Heart left ventricle (tissue), 16 donors: Measurements from ENCODE around the gene TOMM6. TPM values are rescaled to one million over a fixed set of nuclear protein-coding genes. Genes with fewer than 3 reads are reported as not detected.
"Not testable (repeated sequence)": the region's sequence is repeated elsewhere in the genome, so short reads cannot be mapped to it uniquely, and the experiment has no call there.

Experiments used
- ATAC-seq, 4 donors: fragments of 200-7000 bp; cut with Tn5 transposase; one replicate each; pipeline ENCODE4 v1.9.1; 2020 to 2022; ENCODE audit warnings: moderate library complexity in 4 of 4, mild to moderate bottlenecking in 3 of 4, moderate number of reproducible peaks in 1 of 4
- DNase-seq, 5 donors: peaks; one replicate each; pipeline ENCODE4 v3.0.0-alpha.2; 2020
- H3K27ac ChIP-seq, 12 donors: fragments of 200-600 bp; sonication (generic) in 4 of 12; one replicate each; pipeline versions ENCODE4 v1.5.0 to v1.8.0; 2016 to 2022; ENCODE audit warnings: mild to moderate bottlenecking in 2 of 12
- H3K27me3 ChIP-seq, 9 donors: fragments of 200-600 bp; sonication (generic) in 2 of 9; one replicate each; pipeline versions ENCODE4 v1.5.1 to v1.8.0; 2016 to 2022; ENCODE audit warnings: mild to moderate bottlenecking in 3 of 9
- H3K36me3 ChIP-seq, 9 donors: fragments of 200-600 bp; sonication (generic) in 2 of 9; one replicate each; pipeline versions ENCODE4 v1.5.0 to v1.8.0; 2018 to 2022; ENCODE audit warnings: mild to moderate bottlenecking in 2 of 9
- H3K4me1 ChIP-seq, 12 donors: fragments of 200-600 bp; sonication (generic) in 4 of 12; one replicate each; pipeline versions ENCODE4 v1.5.0 to v1.8.0; 2016 to 2022; ENCODE audit warnings: mild to moderate bottlenecking in 3 of 12
- H3K4me3 ChIP-seq, 12 donors: fragments of 200-600 bp; sonication (generic) in 4 of 12; one replicate each; pipeline versions ENCODE4 v1.5.0 to v1.8.0; 2017 to 2022; ENCODE audit warnings: mild to moderate bottlenecking in 9 of 12, moderate library complexity in 4 of 12
- H3K9me3 ChIP-seq, 12 donors: fragments of 200-600 bp; sonication (generic) in 4 of 12; one replicate each; pipeline versions ENCODE4 v1.5.0 to v1.8.0; 2016 to 2022; ENCODE audit warnings: mild to moderate bottlenecking in 1 of 12
- CTCF ChIP-seq, 12 donors: fragments of 200-600 bp; sonication (generic) in 4 of 12; IDR thresholded peaks; one replicate each; pipeline versions ENCODE4 v1.5.0 to v1.8.0; 2018 to 2022; ENCODE audit warnings: antibody characterized with exemption in 12 of 12, mild to moderate bottlenecking in 5 of 12
- POLR2A ChIP-seq, 2 donors: fragments of 450-650 bp; IDR thresholded peaks; one replicate each; pipeline ENCODE4 v1.6.1; 2017; ENCODE audit warnings: antibody characterized with exemption in 2 of 2, mild to moderate bottlenecking in 2 of 2, moderate library complexity in 2 of 2
- WGBS, 4 donors: extraction: QIAGEN DNeasy Blood & Tissue Kit in 2 of 4; methylation state at CpG; one replicate each; pipeline versions ENCODE4 v1.1.5 to v1.1.7; 2013 to 2018; 5-methylcytosine and 5-hydroxymethylcytosine counted together
- intact Hi-C, 10 donors: fragments of 100-400 bp; cut with DNase I; formaldehyde crosslinking; loops; one replicate each; pipeline versions ENCODE4 v1.11.1 to v1.14.2; 2022
- polyA plus RNA-seq, 2 donors: library from polyadenylated mRNA; stranded (reverse); fragments of 200-250 nt; gene quantifications; one replicate each; pipeline ENCODE4 v1.2.3, GENCODE V29; 2013
- total RNA-seq, 9 donors: library from RNA; depleted of rRNA in 2 of 9; stranded (reverse); fragments of >200 nt in 2 of 9; fragmentation: NEBNext Ultra II Directional in 3 of 9; extraction: Animal tissue kit (Norgen Biotek cat#: 25700) in 3 of 9; gene quantifications; one replicate each; pipeline versions ENCODE4 v1.1.0 to v1.2.4, GENCODE V29; 2016 to 2023
- donor health status: ischemic (EF 13 %, LVEDD 7.1; RV severe dilation, severe dysfunction).
- donor health status: healthy with polysubstance abuse.
- donor health status: DM: no; HTN: yes; CAD: no.
- donor health status: DM: no; HTN: no; CAD: no.
- donor health status: ischemic (EF 25% LVEDD 6.9; RV normal size, moderate dysfunction).
- donor health status: ischemic (EF 25% LVEDD 5.7; RV mildly dilated, moderate dysfunction).
- donor health status: healthy.
- donor health status: DM: yes; HTN: yes; CAD: no.
- donor health status: ischemic (EF 35%, LVEDD 5.7; RV mildly dilated, moderate dysfunction).
- donor health status: nonischemic (EF 11% LVEDD 7.7; RV severe dilation, severe dysfunction).
- donor health status: DM: yes; HTN: yes; CAD: no.
- donor health status: PGD.
- donor health status: ischemic (EF 29% LVEDD 5.4; RV normal size, mild dysfunction).
- donor health status: nonischemic (EF 23%, LVEDD 6.1; RV moderate dilation, normal function).

Gene TOMM6
- total and polyA plus RNA-seq, 11 donors, result 158 to 277 (median 182) TPM

GRCh38 chr6:41811095-41811494 lies 23.6 kb downstream of the TOMM6 start:
- DNase-seq (no peak), ATAC-seq (no peak)
- no peaks in the 10 kb centered on the region for H3K27me3 ChIP-seq
- no peak overlapping the region for H3K4me3 ChIP-seq
- peaks cover 0 to 7% (median 4%) of the 10 kb centered on the region in 9 donors for H3K36me3 ChIP-seq
- TF ChIP-seq POLR2A (IDR thresholded peaks at IDR 0.05) (no peak), CTCF (IDR thresholded peaks at IDR 0.05) (no peak)
- H3K27ac ChIP-seq, result no peak overlapping the region
- H3K4me1 ChIP-seq, result peaks cover 0 to 13% (median 0%) of the 10 kb centered on the region in 12 donors
- intact Hi-C loops, result no loop called here
- H3K9me3 ChIP-seq, result no peaks in the 10 kb centered on the region
- WGBS, 4 donors, result 95 to 100% (median 97%) methylated on average over 3 of the region's 3 CpGs

- H3K27me3 ChIP-seq, DNase-seq, H3K9me3 ChIP-seq, H3K36me3 ChIP-seq, H3K4me3 ChIP-seq, H3K27ac ChIP-seq, intact Hi-C loops, ATAC-seq: not testable (repeated sequence)
- 96 to 98% (median 97%) methylated on average over 13 of the region's 13 CpGs for WGBS, 4 donors
- peaks cover 0 to 13% (median 0%) of the 10 kb centered on the region in 12 donors for H3K4me1 ChIP-seq
Observed at GRCh38 chr6:41811946-41812345, 24.5 kb downstream of the TOMM6 start.

- no peak for ATAC-seq
- intact Hi-C loops, result no loop called here
- Histone ChIP-seq H3K4me1 (peaks cover 0 to 13% (median 0%) of the 10 kb centered on the region in 12 donors), H3K4me3 (no peak overlapping the region), H3K36me3 (no peaks in the 10 kb centered on the region), H3K27me3 (no peaks in the 10 kb centered on the region), H3K27ac (peak overlapping the region in 4 of 12 donors; percentile 7 to 49 (median 22)), H3K9me3 (no peaks in the 10 kb centered on the region)
- 92 to 94% (median 92%) methylated on average over 2 of the region's 2 CpGs for WGBS, 4 donors
- no peak for DNase-seq
- TF ChIP-seq CTCF (IDR thresholded peaks at IDR 0.05) (no peak), POLR2A (IDR thresholded peaks at IDR 0.05) (no peak)
Observed at GRCh38 chr6:41813469-41813868, 26.0 kb downstream of the TOMM6 start.

- H3K27ac ChIP-seq, result peak overlapping the region in 3 of 12 donors; percentile 8 to 49 (median 37)
Observed at GRCh38 chr6:41813956-41814355, 26.5 kb downstream of the TOMM6 start.

More at GRCh38 chr6:41813956-41814355, 26.5 kb downstream of the TOMM6 start:
- ATAC-seq (peak; percentile 33 to 75 (median 52)), DNase-seq (no peak)
- Histone ChIP-seq H3K27me3 (no peaks in the 10 kb centered on the region), H3K9me3 (no peaks in the 10 kb centered on the region), H3K4me3 (no peak overlapping the region), H3K4me1 (peaks cover 0 to 13% (median 0%) of the 10 kb centered on the region in 12 donors), H3K36me3 (no peaks in the 10 kb centered on the region)
- 54 to 69% (median 57%) methylated on average over 2 of the region's 2 CpGs for WGBS, 4 donors
- no peak for TF ChIP-seq POLR2A (IDR thresholded peaks at IDR 0.05)
- TF ChIP-seq CTCF (IDR thresholded peaks at IDR 0.05), result no peak
- intact Hi-C loops, result no loop called here
